Measurements from ENCODE around the gene EPB42. TPM values are rescaled to one million over a fixed set of nuclear protein-coding genes. Genes with fewer than 3 reads are reported as not detected.
A peak's percentile ranks its signal among the peaks of the same experiment; 100 is the strongest.

EPB42 gene
- total and polyA plus RNA-seq, 2 experiments from 2014 or later = not detected

DNA sequence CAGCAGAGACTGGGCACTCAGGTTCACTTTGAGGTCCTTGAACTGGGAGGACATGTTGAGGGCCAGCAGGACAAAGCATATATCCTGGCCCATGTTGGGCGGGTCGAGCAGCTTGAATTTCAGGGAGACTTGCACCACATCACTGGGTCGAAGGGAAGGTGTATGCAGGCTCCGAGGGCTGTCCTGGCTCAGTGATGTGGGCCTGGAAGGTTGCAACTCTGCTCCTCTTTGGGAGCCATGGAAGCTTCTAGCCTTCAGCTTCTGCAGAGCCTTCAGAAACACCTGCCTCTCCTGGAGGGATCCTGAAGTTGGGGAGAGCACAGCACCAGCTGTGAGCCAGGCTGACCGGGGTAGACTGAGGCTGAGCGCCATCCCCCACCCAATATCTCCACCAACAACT, 14.7 kb upstream of the EPB42 start:
- H3K79me2 ChIP-seq (ENCODE audit: insufficient read depth) = no peaks in the 10 kb centered on the region
- H3K4me2 ChIP-seq (ENCODE audit: unreplicated experiment) = no peak overlapping the region
- TF ChIP-seq EZH2 (IDR thresholded peaks at IDR 0.05; ENCODE audit: insufficient read depth, poor library complexity, severe bottlenecking) (no peak), EZH2phosphoT487 (IDR thresholded peaks at IDR 0.05; ENCODE audit: insufficient read depth, low read depth) (no peak)
- peaks cover 4% of the 10 kb centered on the region; the same call in 1 of the 2 replicates for H3K4me1 ChIP-seq (ENCODE audit: insufficient read depth)
- H3K9me2 ChIP-seq (ENCODE audit: insufficient read depth) = no peaks in the 10 kb centered on the region
- no peaks in the 10 kb centered on the region for H3F3A ChIP-seq (ENCODE audit: insufficient read depth)
- H4K20me1 ChIP-seq (ENCODE audit: insufficient read depth) = no peaks in the 10 kb centered on the region
- H3K4me3 ChIP-seq = no peak overlapping the region
- no peaks in the 10 kb centered on the region for H3K36me3 ChIP-seq (ENCODE audit: low read depth)
- no peak overlapping the region for H3K27ac ChIP-seq
- WGBS, 2 experiments (ENCODE audit: low coverage in 1 of 2, low lambda C conversion rate in 2 of 2, missing lambda C conversion rate in 2 of 2) = 68 to 71% methylated on average over 6 of the region's 6 CpGs
- H2AFZ ChIP-seq = no peak overlapping the region
- in situ Hi-C loops (cut with MboI) = no loop called here
- no peak for DNase-seq
- H3K9me3 ChIP-seq (ENCODE audit: low read depth) = no peaks in the 10 kb centered on the region
- no peak overlapping the region for H3K9ac ChIP-seq
- H3K27me3 ChIP-seq (replicated peaks; ENCODE audit: insufficient read depth) = peaks cover 36% of the 10 kb centered on the region

DNA sequence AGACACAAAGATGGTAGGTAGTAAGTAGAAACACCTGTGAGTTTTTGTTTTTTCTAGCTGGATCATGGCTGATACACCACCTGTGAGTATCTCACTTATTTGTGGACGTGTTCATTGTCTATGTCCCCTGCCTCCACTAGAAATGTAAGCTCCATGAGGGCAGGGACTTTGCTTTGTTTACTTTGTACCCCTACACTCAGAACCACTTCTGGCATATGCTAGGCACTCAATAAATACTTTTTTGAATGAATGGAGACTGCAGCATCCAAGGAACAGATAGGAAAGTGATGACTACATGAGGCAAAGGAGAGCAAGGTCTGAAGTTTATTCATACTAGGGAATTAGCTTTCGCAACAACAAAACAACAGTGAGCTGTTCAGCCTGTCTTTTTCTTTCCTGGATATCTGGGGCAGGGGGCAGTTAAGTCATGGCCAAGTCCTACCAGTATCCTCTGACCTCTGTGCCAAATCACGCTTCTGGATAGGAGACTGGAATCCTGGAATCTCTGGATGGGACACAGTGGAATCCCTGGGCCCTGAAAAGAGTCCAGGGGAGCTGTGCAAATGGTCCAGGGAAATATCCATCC, 11.6 kb upstream of the EPB42 start:
- TF ChIP-seq EZH2 (IDR thresholded peaks at IDR 0.05; ENCODE audit: insufficient read depth, poor library complexity, severe bottlenecking) (no peak), EZH2phosphoT487 (IDR thresholded peaks at IDR 0.05; ENCODE audit: insufficient read depth, low read depth) (no peak)

DNA sequence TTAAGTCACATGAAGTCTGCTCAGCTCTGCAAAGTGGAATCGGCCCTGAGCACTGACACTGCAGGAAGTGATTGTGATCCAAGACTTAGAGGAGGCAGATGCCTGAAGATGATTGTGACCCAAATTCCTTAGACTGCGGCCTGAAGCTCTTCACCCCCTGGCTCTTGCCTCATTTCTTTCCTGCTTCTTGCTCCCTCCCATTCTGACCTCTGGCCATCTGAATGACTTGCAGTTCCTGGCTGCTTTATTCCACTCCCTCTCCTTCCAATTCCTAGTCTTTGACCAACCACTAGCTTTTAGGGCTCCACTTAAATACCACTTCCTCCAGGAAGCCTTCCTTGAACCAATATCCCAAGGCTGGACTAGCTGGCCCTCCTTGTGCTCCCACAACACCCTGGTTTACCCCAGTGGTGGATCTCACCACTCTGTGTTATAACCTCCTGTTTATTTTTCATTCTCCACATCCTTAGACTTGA, 9.9 kb upstream of the EPB42 start:
- Histone ChIP-seq H3K9ac (no peak overlapping the region), H3K4me2 (ENCODE audit: unreplicated experiment) (no peak overlapping the region), H4K20me1 (ENCODE audit: insufficient read depth) (no peaks in the 10 kb centered on the region), H3K4me3 (no peak overlapping the region), H3K27me3 (replicated peaks; ENCODE audit: insufficient read depth) (peaks cover 18% of the 10 kb centered on the region), H3K9me2 (ENCODE audit: insufficient read depth) (no peaks in the 10 kb centered on the region), H3K4me1 (ENCODE audit: insufficient read depth) (peaks cover 4% of the 10 kb centered on the region; the same call in 1 of the 2 replicates), H3K79me2 (ENCODE audit: insufficient read depth) (no peaks in the 10 kb centered on the region), H3K36me3 (ENCODE audit: low read depth) (no peaks in the 10 kb centered on the region), H3K27ac (peak overlapping the region; percentile 34), H3K9me3 (ENCODE audit: low read depth) (no peaks in the 10 kb centered on the region), H3F3A (ENCODE audit: insufficient read depth) (no peaks in the 10 kb centered on the region), H2AFZ (no peak overlapping the region)
- peak; percentile 62 for DNase-seq
- TF ChIP-seq EZH2phosphoT487 (IDR thresholded peaks at IDR 0.05; ENCODE audit: insufficient read depth, low read depth) (no peak), EZH2 (IDR thresholded peaks at IDR 0.05; ENCODE audit: insufficient read depth, poor library complexity, severe bottlenecking) (no peak)
- WGBS, 2 experiments (ENCODE audit: low coverage in 1 of 2, low lambda C conversion rate in 2 of 2, missing lambda C conversion rate in 2 of 2) = 15 to 23% methylated on average over 2 of the region's 2 CpGs
- in situ Hi-C loops (cut with MboI) = no loop called here

More for the DNA sequence above, 11.6 kb upstream of the EPB42 start:
- H3K4me2 ChIP-seq (ENCODE audit: unreplicated experiment) = no peak overlapping the region
- no peaks in the 10 kb centered on the region for H3K36me3 ChIP-seq (ENCODE audit: low read depth)
- 55 to 60% methylated on average over 3 of the region's 3 CpGs for WGBS, 2 experiments (ENCODE audit: low coverage in 1 of 2, low lambda C conversion rate in 2 of 2, missing lambda C conversion rate in 2 of 2)
- H3K9me2 ChIP-seq (ENCODE audit: insufficient read depth) = no peaks in the 10 kb centered on the region
- no peak overlapping the region for H3K27ac ChIP-seq
- H4K20me1 ChIP-seq (ENCODE audit: insufficient read depth) = no peaks in the 10 kb centered on the region
- H3K27me3 ChIP-seq (replicated peaks; ENCODE audit: insufficient read depth) = peaks cover 24% of the 10 kb centered on the region
- H3K4me1 ChIP-seq (ENCODE audit: insufficient read depth) = peaks cover 4% of the 10 kb centered on the region; the same call in 1 of the 2 replicates
- H3K79me2 ChIP-seq (ENCODE audit: insufficient read depth) = no peaks in the 10 kb centered on the region
- no peak overlapping the region for H3K4me3 ChIP-seq
- H2AFZ ChIP-seq = no peak overlapping the region
- no peaks in the 10 kb centered on the region for H3K9me3 ChIP-seq (ENCODE audit: low read depth)
- peak; percentile 32 for DNase-seq
- H3K9ac ChIP-seq = no peak overlapping the region
- in situ Hi-C loops (cut with MboI) = no loop called here
- no peaks in the 10 kb centered on the region for H3F3A ChIP-seq (ENCODE audit: insufficient read depth)

DNA sequence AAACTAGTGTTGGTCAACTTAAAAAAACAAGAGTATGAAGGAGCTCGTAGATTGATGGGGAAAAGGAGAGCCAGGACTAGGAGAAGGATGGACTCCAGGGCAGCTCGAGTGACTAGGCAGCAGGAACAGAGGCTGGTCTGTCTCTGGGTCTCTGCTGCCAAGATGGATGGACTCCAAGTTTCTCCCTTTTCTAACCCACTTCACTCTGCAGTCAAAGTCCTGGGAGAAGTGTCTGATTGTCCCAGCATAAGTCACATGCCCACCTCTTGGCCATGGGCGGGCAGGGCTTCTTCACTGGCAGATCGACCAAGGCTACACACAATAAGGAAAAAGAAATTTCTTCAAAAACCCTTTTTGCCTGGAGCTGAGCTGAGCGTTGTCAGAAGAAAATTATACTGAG, 9.2 kb upstream of the EPB42 start:
- H4K20me1 ChIP-seq (ENCODE audit: insufficient read depth) = no peaks in the 10 kb centered on the region
- in situ Hi-C loops (cut with MboI) = no loop called here
- 30 to 31% methylated on average over 5 of the region's 5 CpGs for WGBS, 2 experiments (ENCODE audit: low coverage in 1 of 2, low lambda C conversion rate in 2 of 2, missing lambda C conversion rate in 2 of 2)
- no peak for TF ChIP-seq EZH2phosphoT487 (IDR thresholded peaks at IDR 0.05; ENCODE audit: insufficient read depth, low read depth)
- no peak for TF ChIP-seq EZH2 (IDR thresholded peaks at IDR 0.05; ENCODE audit: insufficient read depth, poor library complexity, severe bottlenecking)
- H3K9me3 ChIP-seq (ENCODE audit: low read depth) = no peaks in the 10 kb centered on the region
- H3K4me1 ChIP-seq (ENCODE audit: insufficient read depth) = peaks cover 4% of the 10 kb centered on the region; the same call in 1 of the 2 replicates
- H3K4me3 ChIP-seq = no peak overlapping the region
- no peaks in the 10 kb centered on the region for H3K36me3 ChIP-seq (ENCODE audit: low read depth)
- no peaks in the 10 kb centered on the region for H3K9me2 ChIP-seq (ENCODE audit: insufficient read depth)
- H3F3A ChIP-seq (ENCODE audit: insufficient read depth) = no peaks in the 10 kb centered on the region
- H3K4me2 ChIP-seq (ENCODE audit: unreplicated experiment) = no peak overlapping the region
- no peak overlapping the region for H3K9ac ChIP-seq
- no peak overlapping the region for H3K27ac ChIP-seq
- no peaks in the 10 kb centered on the region for H3K79me2 ChIP-seq (ENCODE audit: insufficient read depth)
- DNase-seq = no peak
- peaks cover 14% of the 10 kb centered on the region for H3K27me3 ChIP-seq (replicated peaks; ENCODE audit: insufficient read depth)
- H2AFZ ChIP-seq = no peak overlapping the region
